HEK293 (cell line): ENCODE measurements around the gene INTS2.

Experiments used
- SCRT1 ChIP-seq: fragments of 450-650 bp; formaldehyde crosslinking; IDR thresholded peaks from 2 replicates; pipeline ENCODE4 v1.5.1; 2016; ENCODE audit warnings: missing biosample characterization, missing genetic modification characterization, borderline replicate concordance
- SP7 ChIP-seq: fragments of 450-650 bp; formaldehyde crosslinking; IDR thresholded peaks from 2 replicates; pipeline ENCODE4 v1.5.1; 2016; ENCODE audit warnings: missing biosample characterization, missing genetic modification characterization
- ZBTB8A ChIP-seq: fragments of 450-650 bp; formaldehyde crosslinking; IDR thresholded peaks from 2 replicates; pipeline ENCODE4 v1.5.1; 2016; ENCODE audit warnings: missing biosample characterization, missing genetic modification characterization
- ZNF138 ChIP-seq: fragments of 450-650 bp; formaldehyde crosslinking; IDR thresholded peaks from 2 replicates; pipeline ENCODE4 v1.5.1; 2016; ENCODE audit warnings: missing biosample characterization, missing genetic modification characterization, borderline replicate concordance
- ZNF274 ChIP-seq, 2 experiments: fragments of 200-500 bp in 1 of 2; fragments of 450-650 bp in 1 of 2; sonication (Bioruptor generic) in 1 of 2; formaldehyde crosslinking in 1 of 2; IDR thresholded peaks; 2 replicates each; pipeline versions ENCODE4 v1.5.1 to v1.6.1; 2014 to 2016; ENCODE audit warnings: borderline replicate concordance in 1 of 2, inconsistent platforms in 1 of 2, low read length in 1 of 2, missing biosample characterization in 1 of 2, missing genetic modification characterization in 1 of 2
- ZNF501 ChIP-seq: fragments of 450-650 bp; formaldehyde crosslinking; IDR thresholded peaks from 2 replicates; pipeline ENCODE4 v1.5.1; 2016; ENCODE audit warnings: missing biosample characterization, missing genetic modification characterization
- ZNF510 ChIP-seq: fragments of 450-650 bp; formaldehyde crosslinking; IDR thresholded peaks from 2 replicates; pipeline ENCODE4 v1.5.1; 2018; ENCODE audit warnings: mild to moderate bottlenecking, missing genetic modification characterization, missing biosample characterization; ENCODE audit not compliant: insufficient replicate concordance
- ZNF514 ChIP-seq: fragments of 450-650 bp; formaldehyde crosslinking; IDR thresholded peaks from 2 replicates; pipeline ENCODE4 v1.5.1; 2016; ENCODE audit warnings: missing biosample characterization, missing genetic modification characterization
- TF ChIP-seq, protein P1 (sequence below): fragments of 450-650 bp; formaldehyde crosslinking; IDR thresholded peaks from 2 replicates; pipeline ENCODE4 v1.5.1; 2016; ENCODE audit warnings: missing biosample characterization, missing genetic modification characterization
- TF ChIP-seq, protein P2 (sequence below): fragments of 450-650 bp; formaldehyde crosslinking; IDR thresholded peaks from 2 replicates; pipeline ENCODE4 v1.5.1; 2016; ENCODE audit warnings: missing biosample characterization, missing genetic modification characterization
- TF ChIP-seq, protein P3 (sequence below): fragments of 450-650 bp; formaldehyde crosslinking; IDR thresholded peaks from 2 replicates; pipeline ENCODE4 v1.5.1; 2016; ENCODE audit warnings: missing biosample characterization, missing genetic modification characterization

DNA sequence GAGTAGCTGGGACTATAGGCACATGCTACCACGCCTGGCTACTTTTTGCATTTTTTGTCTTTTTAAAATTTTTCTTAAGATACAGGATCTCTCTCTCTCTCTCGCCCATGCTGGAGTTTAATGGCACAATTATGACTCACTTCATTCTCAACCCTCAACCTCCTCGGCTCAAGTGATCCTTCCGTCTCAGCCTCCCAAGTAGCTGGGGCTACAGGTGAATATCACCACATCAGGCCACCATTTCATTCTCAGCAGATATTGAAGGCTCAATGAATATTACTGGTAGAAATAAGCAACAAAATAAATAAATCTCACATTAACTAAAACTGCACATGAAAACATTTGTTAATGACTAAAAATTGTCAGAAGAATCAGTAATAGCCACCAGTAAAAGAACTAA is 106.1 kb downstream of the INTS2 start:
- TF ChIP-seq, protein P1, sequence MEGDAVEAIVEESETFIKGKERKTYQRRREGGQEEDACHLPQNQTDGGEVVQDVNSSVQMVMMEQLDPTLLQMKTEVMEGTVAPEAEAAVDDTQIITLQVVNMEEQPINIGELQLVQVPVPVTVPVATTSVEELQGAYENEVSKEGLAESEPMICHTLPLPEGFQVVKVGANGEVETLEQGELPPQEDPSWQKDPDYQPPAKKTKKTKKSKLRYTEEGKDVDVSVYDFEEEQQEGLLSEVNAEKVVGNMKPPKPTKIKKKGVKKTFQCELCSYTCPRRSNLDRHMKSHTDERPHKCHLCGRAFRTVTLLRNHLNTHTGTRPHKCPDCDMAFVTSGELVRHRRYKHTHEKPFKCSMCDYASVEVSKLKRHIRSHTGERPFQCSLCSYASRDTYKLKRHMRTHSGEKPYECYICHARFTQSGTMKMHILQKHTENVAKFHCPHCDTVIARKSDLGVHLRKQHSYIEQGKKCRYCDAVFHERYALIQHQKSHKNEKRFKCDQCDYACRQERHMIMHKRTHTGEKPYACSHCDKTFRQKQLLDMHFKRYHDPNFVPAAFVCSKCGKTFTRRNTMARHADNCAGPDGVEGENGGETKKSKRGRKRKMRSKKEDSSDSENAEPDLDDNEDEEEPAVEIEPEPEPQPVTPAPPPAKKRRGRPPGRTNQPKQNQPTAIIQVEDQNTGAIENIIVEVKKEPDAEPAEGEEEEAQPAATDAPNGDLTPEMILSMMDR (tag by site-specific recombination), result no peak
- TF ChIP-seq ZNF514 (no peak), ZNF274 (IDR thresholded peaks at IDR 0.05; ENCODE audit: low read length) (no peak), ZNF274 (tag by site-specific recombination; IDR thresholded peaks at IDR 0.05; ENCODE audit: borderline replicate concordance) (no peak), ZNF510 (no peak), ZBTB8A (no peak), ZNF138 (tag by site-specific recombination) (no peak), SCRT1 (tag by site-specific recombination) (no peak), ZNF501 (no peak), SP7 (tag by site-specific recombination) (no peak)
- TF ChIP-seq, protein P2, sequence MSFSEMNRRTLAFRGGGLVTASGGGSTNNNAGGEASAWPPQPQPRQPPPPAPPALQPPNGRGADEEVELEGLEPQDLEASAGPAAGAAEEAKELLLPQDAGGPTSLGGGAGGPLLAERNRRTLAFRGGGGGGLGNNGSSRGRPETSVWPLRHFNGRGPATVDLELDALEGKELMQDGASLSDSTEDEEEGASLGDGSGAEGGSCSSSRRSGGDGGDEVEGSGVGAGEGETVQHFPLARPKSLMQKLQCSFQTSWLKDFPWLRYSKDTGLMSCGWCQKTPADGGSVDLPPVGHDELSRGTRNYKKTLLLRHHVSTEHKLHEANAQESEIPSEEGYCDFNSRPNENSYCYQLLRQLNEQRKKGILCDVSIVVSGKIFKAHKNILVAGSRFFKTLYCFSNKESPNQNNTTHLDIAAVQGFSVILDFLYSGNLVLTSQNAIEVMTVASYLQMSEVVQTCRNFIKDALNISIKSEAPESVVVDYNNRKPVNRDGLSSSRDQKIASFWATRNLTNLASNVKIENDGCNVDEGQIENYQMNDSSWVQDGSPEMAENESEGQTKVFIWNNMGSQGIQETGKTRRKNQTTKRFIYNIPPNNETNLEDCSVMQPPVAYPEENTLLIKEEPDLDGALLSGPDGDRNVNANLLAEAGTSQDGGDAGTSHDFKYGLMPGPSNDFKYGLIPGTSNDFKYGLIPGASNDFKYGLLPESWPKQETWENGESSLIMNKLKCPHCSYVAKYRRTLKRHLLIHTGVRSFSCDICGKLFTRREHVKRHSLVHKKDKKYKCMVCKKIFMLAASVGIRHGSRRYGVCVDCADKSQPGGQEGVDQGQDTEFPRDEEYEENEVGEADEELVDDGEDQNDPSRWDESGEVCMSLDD, result no peak
- TF ChIP-seq, protein P3, sequence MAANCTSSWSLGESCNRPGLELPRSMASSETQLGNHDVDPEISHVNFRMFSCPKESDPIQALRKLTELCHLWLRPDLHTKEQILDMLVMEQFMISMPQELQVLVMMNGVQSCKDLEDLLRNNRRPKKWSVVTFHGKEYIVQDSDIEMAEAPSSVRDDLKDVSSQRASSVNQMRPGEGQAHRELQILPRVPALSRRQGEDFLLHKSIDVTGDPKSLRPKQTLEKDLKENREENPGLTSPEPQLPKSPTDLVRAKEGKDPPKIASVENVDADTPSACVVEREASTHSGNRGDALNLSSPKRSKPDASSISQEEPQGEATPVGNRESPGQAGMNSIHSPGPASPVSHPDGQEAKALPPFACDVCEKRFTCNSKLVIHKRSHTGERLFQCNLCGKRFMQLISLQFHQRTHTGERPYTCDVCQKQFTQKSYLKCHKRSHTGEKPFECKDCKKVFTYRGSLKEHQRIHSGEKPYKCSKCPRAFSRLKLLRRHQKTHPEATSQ (tag by site-specific recombination), result no peak
